Endothelial cell of hepatic sinusoid (primary cell): Measurements from ENCODE around the gene IPO11.

Source experiments
- in situ Hi-C: cut with HindIII; loops from 2 replicates; pipeline ENCODE4 v1.10.0; 2017; ENCODE audit warnings: low sequenced_read_pairs

The IPO11 gene

GRCh38 chr5:62432621-62433064 lies 20.1 kb downstream of the IPO11 start:
- in situ Hi-C loops, result no loop called here

GRCh38 chr5:62448528-62448927 lies 36.0 kb downstream of the IPO11 start:
- in situ Hi-C loops, result no loop called here

GRCh38 chr5:62450259-62450658 lies 37.7 kb downstream of the IPO11 start:
- in situ Hi-C loops, result loop anchor here (25.0 kb wide), 1 partner anchor 337 kb away; no protein-coding TSS in a partner anchor

GRCh38 chr5:62457071-62457470 lies 44.5 kb downstream of the IPO11 start:
- in situ Hi-C loops, result loop anchor here (25.0 kb wide), 1 partner anchor 330 kb away; no protein-coding TSS in a partner anchor

GRCh38 chr5:62460578-62460983 lies 48.0 kb downstream of the IPO11 start:
- in situ Hi-C loops, result loop anchor here (25.0 kb wide), 1 partner anchor 327 kb away; no protein-coding TSS in a partner anchor

GRCh38 chr5:62461561-62461960 lies 49.0 kb downstream of the IPO11 start:
- in situ Hi-C loops, result loop anchor here (25.0 kb wide), 1 partner anchor 326 kb away; no protein-coding TSS in a partner anchor

GRCh38 chr5:62465985-62466925 lies 53.7 kb downstream of the IPO11 start:
- in situ Hi-C loops, result loop anchor here (5.0 to 25.0 kb wide), 2 partner anchors 64 to 321 kb away; partner anchors contain the start of gene DIMT1

GRCh38 chr5:62473209-62473608 lies 60.6 kb downstream of the IPO11 start:
- in situ Hi-C loops, result loop anchor here (25.0 kb wide), 1 partner anchor 314 kb away; no protein-coding TSS in a partner anchor

GRCh38 chr5:62475072-62475471 lies 62.5 kb downstream of the IPO11 start:
- in situ Hi-C loops, result no loop called here

GRCh38 chr5:62477801-62478200 lies 65.2 kb downstream of the IPO11 start:
- in situ Hi-C loops, result no loop called here

- in situ Hi-C loops, result no loop called here
Observed at GRCh38 chr5:62483556-62483955, 71.0 kb downstream of the IPO11 start.

- in situ Hi-C loops, result no loop called here
Observed at GRCh38 chr5:62486672-62487071, 74.1 kb downstream of the IPO11 start.

- in situ Hi-C loops, result no loop called here
Observed at GRCh38 chr5:62488531-62488930, 76.0 kb downstream of the IPO11 start.

GRCh38 chr5:62489471-62489870 lies 76.9 kb downstream of the IPO11 start:
- in situ Hi-C loops, result no loop called here

- in situ Hi-C loops, result no loop called here
Observed at GRCh38 chr5:62494772-62495171, 82.2 kb downstream of the IPO11 start.

GRCh38 chr5:62496876-62497275 lies 84.3 kb downstream of the IPO11 start:
- in situ Hi-C loops, result no loop called here

GRCh38 chr5:62498961-62499360 lies 86.4 kb downstream of the IPO11 start:
- in situ Hi-C loops, result no loop called here

GRCh38 chr5:62499756-62500155 lies 87.2 kb downstream of the IPO11 start:
- in situ Hi-C loops, result no loop called here

- in situ Hi-C loops, result no loop called here
Observed at GRCh38 chr5:62502456-62503101, 90.0 kb downstream of the IPO11 start.

GRCh38 chr5:62504129-62504528 lies 91.6 kb downstream of the IPO11 start:
- in situ Hi-C loops, result no loop called here

- in situ Hi-C loops, result no loop called here
Observed at GRCh38 chr5:62506659-62507460, 94.3 kb downstream of the IPO11 start.
